ENCODE data around the gene TAS2R42. TPM values are rescaled to one million over a fixed set of nuclear protein-coding genes. Genes with fewer than 3 reads are reported as not detected.

TAS2R42 gene
- total and polyA plus RNA-seq, 2 donors (not counting 1 experiment from before 2014, with no cell fraction given): not detected

- H3K27ac ChIP-seq (ENCODE audit: low read length in 2 of 2): no peak overlapping the region
- ChIA-PET POLR2A (interaction anchor here (1.1 kb wide), 1 partner anchor 9 kb away, joined by 6 read pairs; the partner anchor contains the start of gene SMIM10L1), CTCF (interaction anchor here (1.4 kb wide), 1 partner anchor 9 kb away, joined by 3 read pairs; the partner anchor contains the start of gene SMIM10L1)
- no peak overlapping the region for H3K4me3 ChIP-seq (ENCODE audit: control extremely low read depth in 1 of 5, extremely low read depth in 1 of 5, insufficient read depth in 1 of 5, low read depth in 2 of 5, low read length in 4 of 5)
- TF ChIP-seq CTCF (IDR thresholded peaks at IDR 0.05): no peak
- no peaks in the 10 kb centered on the region for H3K9me3 Mint-ChIP-seq (ENCODE audit: insufficient read depth)
- WGBS (ENCODE audit: insufficient coverage): no CpG with 5 or more reads among the region's 1 CpG
- no peak overlapping the region for H3K4me3 Mint-ChIP-seq
- H4K20me1 ChIP-seq (ENCODE audit: control insufficient read depth, insufficient read depth, low read length, poor library complexity, severe bottlenecking): peaks cover 57% of the 10 kb centered on the region
- H3K79me2 ChIP-seq (ENCODE audit: control insufficient read depth, insufficient read depth, low read length): peaks cover 84% of the 10 kb centered on the region
- ATAC-seq (ENCODE audit: low read depth): no peak
- H2AFZ ChIP-seq (ENCODE audit: insufficient read depth, low read depth, low read length, poor library complexity, severe bottlenecking): no peak overlapping the region
- no peak overlapping the region for H3K4me2 ChIP-seq (replicated peaks; ENCODE audit: low read depth, low read length, poor library complexity, severe bottlenecking)
- no peak overlapping the region for H3K27ac Mint-ChIP-seq
- no peak overlapping the region for H3K9ac ChIP-seq (ENCODE audit: low read length)
- H3K4me1 ChIP-seq (ENCODE audit: control insufficient read depth in 2 of 2, insufficient read depth in 2 of 2, low read length in 2 of 2): no peaks in the 10 kb centered on the region
- H3K36me3 ChIP-seq (replicated peaks in 1 of 2; ENCODE audit: control extremely low read depth in 1 of 2, control insufficient read depth in 1 of 2, extremely low read depth in 1 of 2, insufficient read depth in 2 of 2, low read length in 1 of 2): peaks cover 6 to 18% of the 10 kb centered on the region in 2 experiments
- DNase-seq: no peak
- H3K9me3 ChIP-seq (ENCODE audit: control extremely low read depth in 1 of 3, control insufficient read depth in 2 of 3, insufficient read depth in 1 of 3, low read length in 2 of 3): no peaks in the 10 kb centered on the region
- H3K27me3 ChIP-seq (replicated peaks in 1 of 4; ENCODE audit: control extremely low read depth in 1 of 4, control insufficient read depth in 3 of 4, insufficient read depth in 4 of 4, low read length in 3 of 4): no peaks in the 10 kb centered on the region
- peaks cover 30% of the 10 kb centered on the region for H3K4me1 Mint-ChIP-seq
- intact Hi-C loops (cut with micrococcal nuclease): no loop called here
- no peaks in the 10 kb centered on the region for H3K27me3 Mint-ChIP-seq
Measured at GRCh38 chr12:11162502-11162901, 24.2 kb downstream of the TAS2R42 start.

- Histone ChIP-seq H3K4me1 (ENCODE audit: control insufficient read depth in 2 of 2, insufficient read depth in 2 of 2, low read length in 2 of 2) (no peaks in the 10 kb centered on the region), H3K9me3 (ENCODE audit: control extremely low read depth in 1 of 3, control insufficient read depth in 2 of 3, insufficient read depth in 1 of 3, low read length in 2 of 3) (peaks cover 3 to 4% (median 4%) of the 10 kb centered on the region in 3 donors), H3K27ac (ENCODE audit: low read length in 2 of 2) (no peak overlapping the region), H3K9ac (ENCODE audit: low read length) (no peak overlapping the region), H3K4me3 (ENCODE audit: control extremely low read depth in 1 of 5, extremely low read depth in 1 of 5, insufficient read depth in 1 of 5, low read depth in 2 of 5, low read length in 4 of 5) (no peak overlapping the region), H4K20me1 (ENCODE audit: control insufficient read depth, insufficient read depth, low read length, poor library complexity, severe bottlenecking) (peaks cover 40% of the 10 kb centered on the region), H2AFZ (ENCODE audit: insufficient read depth, low read depth, low read length, poor library complexity, severe bottlenecking) (no peak overlapping the region), H3K4me2 (replicated peaks; ENCODE audit: low read depth, low read length, poor library complexity, severe bottlenecking) (no peak overlapping the region), H3K36me3 (replicated peaks in 1 of 2; ENCODE audit: control extremely low read depth in 1 of 2, control insufficient read depth in 1 of 2, extremely low read depth in 1 of 2, insufficient read depth in 2 of 2, low read length in 1 of 2) (peaks cover 3 to 6% of the 10 kb centered on the region in 2 experiments), H3K27me3 (replicated peaks in 1 of 4; ENCODE audit: control extremely low read depth in 1 of 4, control insufficient read depth in 3 of 4, insufficient read depth in 4 of 4, low read length in 3 of 4) (no peaks in the 10 kb centered on the region), H3K79me2 (ENCODE audit: control insufficient read depth, insufficient read depth, low read length) (peaks cover 84% of the 10 kb centered on the region)
- POLR2A ChIA-PET: no interaction called here
- CTCF ChIA-PET: no interaction called here
- no peak overlapping the region for H3K27ac Mint-ChIP-seq
- ATAC-seq (ENCODE audit: low read depth) (no peak), DNase-seq (no peak)
- no CpG with 5 or more reads among the region's 5 CpGs for WGBS (ENCODE audit: insufficient coverage)
- intact Hi-C loops (cut with micrococcal nuclease): no loop called here
- no peaks in the 10 kb centered on the region for H3K9me3 Mint-ChIP-seq (ENCODE audit: insufficient read depth)
- no peaks in the 10 kb centered on the region for H3K27me3 Mint-ChIP-seq
- no peak overlapping the region for H3K4me3 Mint-ChIP-seq
- TF ChIP-seq EZH2 (IDR thresholded peaks at IDR 0.05; ENCODE audit: borderline replicate concordance, insufficient read depth, low read depth, low read length, poor library complexity, severe bottlenecking) (no peak), CTCF (IDR thresholded peaks at IDR 0.05) (no peak)
- peaks cover 19% of the 10 kb centered on the region for H3K4me1 Mint-ChIP-seq
Measured at GRCh38 chr12:11158885-11159444, 27.8 kb downstream of the TAS2R42 start.

Data from B cell (primary cell).